Central memory CD4-positive, alpha-beta T cell (primary cell): Measurements from ENCODE around the gene NAALAD2.
"Not testable (repeated sequence)": the region's sequence is repeated elsewhere in the genome, so short reads cannot be mapped to it uniquely, and the experiment has no call there.

Experiments
- DNase-seq: peaks from one replicate; pipeline ENCODE4 v3.0.0; 2022
- total RNA-seq, 3 experiments: gene quantifications; one replicate each; lab custom pipeline; 2026; lab: John Stamatoyannopoulos, UW

Gene NAALAD2
- 0 reads per million in 3 experiments for total RNA-seq

- no peak for DNase-seq
Measured at GRCh38 chr11:90134478-90135003, at the start of gene NAALAD2. TSS of gene NAALAD2 (plus strand) at chr11:90134663. CDS start at chr11:90134759, 96 bp downstream.

- DNase-seq: not testable (repeated sequence)
Measured at GRCh38 chr11:90085650-90086049, 48.8 kb upstream of the NAALAD2 start, which contains the start of gene UBTFL1. TSS of gene UBTFL1 (plus strand) at chr11:90085950. CDS start at chr11:90085950, 0 bp downstream.

- not testable (repeated sequence) for DNase-seq
Measured at GRCh38 chr11:90088731-90089130, 45.7 kb upstream of the NAALAD2 start.

GRCh38 chr11:90095230-90095924 lies 39.1 kb upstream of the NAALAD2 start:
- DNase-seq: not testable (repeated sequence)

DNA sequence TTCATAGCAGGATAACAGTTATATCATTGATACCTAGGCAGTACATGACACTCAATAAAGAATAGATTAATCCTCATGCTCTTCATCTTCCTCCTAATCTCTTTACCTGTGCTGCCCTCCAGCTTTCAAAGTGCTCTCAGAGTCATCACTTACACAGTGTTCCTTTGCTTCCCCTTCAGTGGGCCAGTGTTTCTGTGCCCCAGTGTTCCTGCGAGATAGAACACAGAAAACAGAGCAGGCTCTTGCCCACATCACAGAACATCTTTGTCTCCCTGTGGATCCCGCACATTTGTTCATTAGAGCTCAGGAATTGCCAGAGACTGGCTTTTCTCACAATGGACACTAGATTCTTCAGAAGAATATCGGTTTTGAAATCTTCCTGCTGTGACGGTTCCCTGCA lies 36.2 kb upstream of the NAALAD2 start:
- not testable (repeated sequence) for DNase-seq

- no peak for DNase-seq
Measured at GRCh38 chr11:90100431-90100830, 34.0 kb upstream of the NAALAD2 start.

DNA sequence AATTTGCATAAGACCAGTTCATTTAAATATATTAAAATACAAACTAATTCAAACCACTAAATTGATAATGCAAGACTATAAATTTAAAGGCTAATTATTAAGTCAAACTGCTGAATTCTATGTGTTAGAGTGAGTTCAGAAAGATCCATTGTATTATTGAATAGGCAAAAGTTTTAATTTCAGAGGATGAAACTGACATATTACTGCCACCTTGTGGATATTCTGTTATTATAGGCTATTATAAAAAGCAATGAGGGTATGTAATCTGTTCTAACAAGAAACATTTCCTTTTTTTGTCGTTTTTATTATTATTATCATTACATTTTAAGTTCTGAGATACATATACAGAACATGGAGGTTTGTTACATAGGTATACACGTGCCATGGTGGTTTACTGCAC lies 20.9 kb upstream of the NAALAD2 start:
- DNase-seq: no peak

GRCh38 chr11:90120191-90120590 lies 14.3 kb upstream of the NAALAD2 start:
- no peak for DNase-seq

DNA sequence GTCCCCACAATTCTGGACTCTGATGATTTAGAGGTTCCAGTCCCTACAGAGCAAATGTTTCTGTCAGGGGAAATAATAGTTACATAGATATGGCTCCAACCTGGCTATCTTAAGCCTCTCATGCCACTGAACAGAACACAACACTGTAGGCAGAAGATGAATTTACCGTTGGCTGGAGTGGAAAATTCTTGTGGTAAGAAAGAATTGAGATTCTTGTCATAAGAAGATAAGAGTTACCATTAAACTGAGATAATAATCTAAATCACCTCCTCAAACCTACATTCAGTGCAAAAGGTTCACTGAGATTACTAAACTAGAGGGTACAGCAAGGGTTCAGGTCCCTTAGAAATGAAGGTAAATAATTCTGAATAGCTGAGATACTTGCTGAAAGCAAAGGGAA lies 10.1 kb upstream of the NAALAD2 start:
- no peak for DNase-seq

GRCh38 chr11:90124946-90125345 lies 9.5 kb upstream of the NAALAD2 start:
- no peak for DNase-seq

GRCh38 chr11:90133560-90134477 lies 644 bp upstream of the NAALAD2 start:
- no peak for DNase-seq

DNA sequence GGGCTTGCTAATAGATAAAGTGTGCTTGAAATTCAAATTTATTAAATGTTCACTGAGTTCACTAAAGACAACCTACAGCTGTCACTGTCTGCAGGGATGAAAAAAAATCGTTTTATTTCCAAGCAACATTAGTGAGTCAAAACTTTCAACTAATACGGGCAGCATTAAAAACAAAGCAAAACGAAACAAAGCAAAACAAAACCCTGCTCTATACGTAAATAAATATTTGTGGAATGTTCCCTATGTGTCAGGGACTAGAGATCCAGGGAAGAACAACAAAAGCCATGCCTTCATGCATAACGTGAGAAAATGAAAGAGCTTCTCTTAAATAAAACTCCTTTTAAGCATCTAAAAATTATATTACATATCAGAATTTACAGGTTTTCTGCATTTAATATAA lies 553 bp downstream of the NAALAD2 start:
- no peak for DNase-seq

GRCh38 chr11:90148900-90149299 lies 14.4 kb downstream of the NAALAD2 start:
- no peak for DNase-seq

DNA sequence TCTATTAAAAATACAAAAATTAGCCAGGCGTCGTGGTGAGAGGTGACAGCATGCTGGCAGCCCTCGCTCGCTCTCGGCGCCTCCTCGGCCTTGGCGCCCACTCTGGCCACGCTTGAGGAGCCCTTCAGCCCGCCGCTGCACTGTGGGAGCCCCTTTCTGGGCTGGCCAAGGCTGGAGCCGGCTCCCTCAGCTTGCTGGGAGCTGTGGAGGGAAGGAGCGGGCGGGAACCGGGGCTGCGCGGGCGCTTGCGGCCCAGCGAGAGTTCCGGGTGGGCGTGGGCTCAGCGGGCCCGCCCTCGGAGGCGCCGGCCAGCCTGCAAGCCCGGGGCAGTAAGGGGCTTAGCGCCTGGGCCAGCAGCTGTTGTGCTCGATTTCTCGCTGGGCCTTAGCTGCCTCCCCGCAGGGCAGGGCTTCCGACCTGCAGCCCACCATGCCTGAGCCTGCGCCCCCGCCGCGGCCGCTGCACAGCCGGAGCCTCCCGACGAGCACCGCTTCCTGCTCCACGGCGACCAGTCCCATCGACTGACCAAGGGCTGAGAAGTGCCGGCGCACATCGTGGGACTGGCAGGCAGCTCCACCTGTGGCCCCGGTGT lies 32.6 kb downstream of the NAALAD2 start:
- not testable (repeated sequence) for DNase-seq

- DNase-seq: not testable (repeated sequence)
Measured at GRCh38 chr11:90167704-90168103, 33.2 kb downstream of the NAALAD2 start.

DNA sequence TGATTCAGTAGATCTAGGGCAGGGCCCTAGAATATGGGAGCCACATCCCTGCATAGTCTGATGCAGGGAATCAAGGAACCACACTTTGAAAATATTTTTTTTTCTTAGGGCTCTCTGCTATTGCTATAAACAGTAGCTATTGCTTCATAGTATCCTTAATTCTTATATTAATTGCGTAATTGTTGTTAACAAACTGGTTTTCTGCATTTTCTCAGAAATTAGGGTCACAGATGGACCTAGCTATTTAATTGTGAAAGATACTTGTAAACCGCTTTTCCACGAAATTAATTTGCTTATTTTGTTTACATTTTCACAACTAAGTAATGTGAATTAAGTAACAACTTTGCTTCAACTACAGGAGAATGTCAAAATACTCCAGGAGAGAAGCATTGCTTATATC lies 34.1 kb downstream of the NAALAD2 start:
- no peak for DNase-seq

DNA sequence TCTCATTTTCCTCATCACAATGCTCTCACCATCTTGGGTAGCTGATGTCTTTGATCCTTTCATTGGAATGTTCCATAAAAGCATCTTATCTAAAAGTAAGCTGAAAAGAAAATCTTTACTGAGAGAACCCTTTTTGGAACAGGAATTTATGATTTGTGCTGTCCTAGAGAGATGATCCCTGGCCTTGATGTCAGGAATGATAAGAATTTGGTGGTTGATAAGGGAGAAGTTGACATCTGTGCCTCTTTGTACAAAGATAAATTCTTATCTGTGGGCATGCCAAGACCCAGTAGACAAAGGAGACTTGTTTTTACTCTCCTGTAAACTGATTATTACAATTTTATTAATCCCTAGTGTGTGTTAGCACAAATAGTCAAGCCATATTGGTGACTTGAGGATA lies 36.9 kb downstream of the NAALAD2 start:
- no peak for DNase-seq

DNA sequence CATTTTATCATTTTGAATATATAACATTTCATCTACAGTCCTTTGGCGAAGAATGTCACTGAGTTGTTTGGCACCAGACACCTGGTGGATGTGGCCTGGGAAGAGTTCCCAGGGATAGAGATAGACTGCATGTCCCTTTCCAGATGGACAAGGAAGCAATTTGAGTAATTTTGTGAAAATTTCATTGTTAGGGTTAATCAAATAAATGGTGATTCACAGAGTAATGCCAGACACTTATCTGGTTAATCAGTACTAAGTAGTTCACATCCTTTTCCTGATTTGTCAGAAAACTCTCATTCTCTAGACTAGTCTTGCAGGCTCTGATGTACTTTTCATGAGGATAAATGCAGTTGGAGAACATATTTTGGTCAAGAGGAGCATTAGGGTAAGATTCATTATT lies 41.6 kb downstream of the NAALAD2 start:
- no peak for DNase-seq

DNA sequence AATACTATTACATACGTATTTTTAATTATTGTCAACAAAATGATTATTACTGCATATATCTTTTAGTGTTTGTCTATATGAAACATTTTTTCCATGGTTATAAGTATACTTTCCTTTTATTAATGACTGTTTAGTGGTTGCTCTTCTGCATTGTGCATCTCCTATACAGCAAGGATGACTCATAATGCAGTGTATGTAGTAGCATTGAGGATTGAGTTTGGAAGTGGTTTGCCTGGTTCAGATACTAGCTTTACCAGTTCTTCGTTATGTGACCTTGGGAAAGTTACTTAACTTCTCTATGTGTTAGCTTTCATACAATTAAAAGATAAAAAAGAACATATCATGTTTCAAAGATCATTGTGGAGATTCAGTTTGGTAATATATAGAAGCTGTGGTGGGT lies 44.3 kb downstream of the NAALAD2 start:
- DNase-seq: no peak

DNA sequence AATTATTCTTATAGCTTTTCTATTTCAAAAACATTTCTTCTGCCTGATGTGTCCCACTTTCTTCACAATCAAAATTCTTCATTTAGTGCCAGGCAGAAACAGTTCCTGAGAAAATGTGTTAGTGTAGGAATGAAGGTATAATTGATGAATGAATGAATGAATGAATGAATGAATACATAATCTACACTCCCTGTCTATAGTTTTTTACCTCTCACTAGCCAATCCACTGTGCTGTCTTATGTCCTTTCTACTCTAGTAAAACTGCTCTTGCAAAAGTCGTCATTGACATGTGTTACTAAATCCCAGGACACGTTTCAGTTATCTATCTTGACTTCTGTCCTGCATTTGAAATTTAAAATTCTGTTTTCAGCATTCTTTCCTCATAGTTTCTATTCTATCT lies 45.5 kb downstream of the NAALAD2 start:
- DNase-seq: no peak

DNA sequence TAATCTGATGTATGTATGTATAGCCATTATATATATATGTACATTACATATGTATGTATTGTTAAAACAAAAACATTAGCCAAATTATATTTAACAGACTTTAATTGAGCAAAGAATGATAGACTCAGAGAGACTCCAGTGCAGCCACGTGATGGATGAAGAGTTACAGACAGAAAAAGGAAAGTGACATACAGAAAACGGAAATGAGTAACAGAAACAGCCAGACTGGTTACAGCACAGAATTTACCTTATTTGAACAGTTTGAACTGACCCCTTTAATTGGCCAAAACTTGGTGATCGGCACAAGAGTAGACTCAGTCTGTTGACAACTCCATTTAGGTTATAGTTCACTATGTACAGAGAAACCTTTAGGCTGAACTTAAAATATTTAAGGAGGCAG lies 53.4 kb downstream of the NAALAD2 start:
- DNase-seq: no peak

- no peak for DNase-seq
Measured at GRCh38 chr11:90189011-90189410, 54.5 kb downstream of the NAALAD2 start.
